IMR-90 (cell line): ENCODE data around the gene PISD. TPM values are rescaled to one million over a fixed set of nuclear protein-coding genes. Genes with fewer than 3 reads are reported as not detected.
A peak's percentile ranks its signal among the peaks of the same experiment; 100 is the strongest.

ENCODE experiments used
- ATAC-seq: fragments of 200-7000 bp; cut with Tn5 transposase; 2 replicates; pipeline ENCODE4 v1.9.1; 2020; ENCODE audit warnings: low read depth, mild to moderate bottlenecking, moderate library complexity
- BruUV-seq: library from RNA; stranded (reverse); fragments of 400-500 nt; replicated peaks from 2 replicates; lab custom pipeline; 2021; lab: Mats Ljungman, UMichigan
- CTCF ChIA-PET: fragments of 300-600 bp; formaldehyde crosslinking; extraction: SDS; loops from one replicate; lab custom pipeline; 2021; ENCODE audit warnings: antibody characterized with exemption; lab: Yijun Ruan, JAX
- POLR2A ChIA-PET: fragments of 300-600 bp; sonication (Branson Sonifier 250); formaldehyde crosslinking; loops from one replicate; lab custom pipeline; 2022; ENCODE audit warnings: antibody characterized with exemption; ENCODE audit not compliant: unreplicated experiment; lab: Charles Lee
- DNase-seq: peaks from one replicate; pipeline ENCODE4 v3.0.0; 2013
- H2AFZ ChIP-seq: replicated peaks from 2 replicates; pipeline ENCODE3; 2013; ENCODE audit warnings: low read length, mild to moderate bottlenecking; ENCODE audit not compliant: poor library complexity
- H2AK5ac ChIP-seq: 2 replicates; pipeline ENCODE4 v1.6.1; 2013; ENCODE audit warnings: low read depth, low read length, inconsistent platforms
- H2AK9ac ChIP-seq: replicated peaks from 2 replicates; pipeline ENCODE3; 2013; ENCODE audit warnings: mild to moderate bottlenecking, low read depth, low read length, moderate library complexity; ENCODE audit not compliant: poor library complexity
- H2BK120ac ChIP-seq: 2 replicates; pipeline ENCODE4 v1.6.1; 2013; ENCODE audit warnings: low read depth, low read length, inconsistent platforms
- H2BK15ac ChIP-seq: 3 replicates; pipeline ENCODE4 v1.6.1; 2013; ENCODE audit warnings: low read depth, low read length, inconsistent platforms
- H2BK20ac ChIP-seq: 2 replicates; pipeline ENCODE4 v1.6.1; 2013; ENCODE audit warnings: low read depth, mild to moderate bottlenecking, inconsistent platforms, low read length, moderate library complexity
- H2BK5ac ChIP-seq: 2 replicates; pipeline ENCODE4 v1.6.1; 2013; ENCODE audit warnings: mild to moderate bottlenecking, low read depth, low read length, inconsistent platforms; ENCODE audit not compliant: poor library complexity, severe bottlenecking
- H3K14ac ChIP-seq: replicated peaks from 2 replicates; pipeline ENCODE4 v1.6.1; 2013; ENCODE audit warnings: low read depth, low read length, inconsistent platforms
- H3K18ac ChIP-seq: 2 replicates; pipeline ENCODE4 v1.6.1; 2013; ENCODE audit warnings: low read depth, low read length, control low read depth
- H3K23ac ChIP-seq: 2 replicates; pipeline ENCODE4 v1.6.1; 2013; ENCODE audit warnings: low read depth, low read length, inconsistent platforms
- H3K27ac ChIP-seq: 2 replicates; pipeline ENCODE4 v1.5.1; 2013; ENCODE audit warnings: mild to moderate bottlenecking, control low read depth, low read length; ENCODE audit not compliant: insufficient read depth
- H3K27me3 ChIP-seq: 2 replicates; pipeline ENCODE4 v1.6.1; 2013; ENCODE audit warnings: low read length; ENCODE audit not compliant: control insufficient read depth, insufficient read depth
- H3K36me3 ChIP-seq: 2 replicates; pipeline ENCODE4 v1.6.1; 2013; ENCODE audit warnings: low read length, mixed read lengths; ENCODE audit not compliant: control insufficient read depth, insufficient read depth
- H3K4ac ChIP-seq: 2 replicates; pipeline ENCODE4 v1.6.1; 2013; ENCODE audit warnings: low read depth, low read length, inconsistent platforms
- H3K4me1 ChIP-seq: 2 replicates; pipeline ENCODE4 v1.6.1; 2013; ENCODE audit warnings: low read length, mixed read lengths; ENCODE audit not compliant: control insufficient read depth, insufficient read depth
- H3K4me2 ChIP-seq: 2 replicates; pipeline ENCODE4 v1.6.1; 2013; ENCODE audit warnings: low read depth, mild to moderate bottlenecking, control low read depth, low read length, moderate library complexity
- H3K4me3 ChIP-seq: 2 replicates; pipeline ENCODE4 v1.5.1; 2013; ENCODE audit warnings: low read depth, mild to moderate bottlenecking, control low read depth, low read length, moderate library complexity; ENCODE audit not compliant: insufficient read depth
- H3K56ac ChIP-seq: 2 replicates; pipeline ENCODE4 v1.6.1; 2013; ENCODE audit warnings: low read length, inconsistent platforms; ENCODE audit not compliant: insufficient read depth; ENCODE audit errors: extremely low read depth
- H3K79me1 ChIP-seq, 2 experiments: 2 replicates each; pipeline ENCODE4 v1.6.1; 2013; ENCODE audit warnings: low read length in 2 of 2, inconsistent platforms in 1 of 2, low read depth in 1 of 2
- H3K9ac ChIP-seq: 2 replicates; pipeline ENCODE4 v1.6.1; 2013; ENCODE audit warnings: low read depth, low read length, control low read depth
- H3K9me1 ChIP-seq: 2 replicates; pipeline ENCODE4 v1.6.1; 2013; ENCODE audit warnings: low read length, inconsistent platforms; ENCODE audit not compliant: insufficient read depth
- H3K9me3 ChIP-seq: 2 replicates; pipeline ENCODE4 v1.6.1; 2013; ENCODE audit warnings: low read length; ENCODE audit not compliant: control insufficient read depth, insufficient read depth
- H4K20me1 ChIP-seq: 2 replicates; pipeline ENCODE4 v1.6.1; 2013; ENCODE audit warnings: low read length, inconsistent platforms; ENCODE audit not compliant: insufficient read depth
- H4K5ac ChIP-seq: 2 replicates; pipeline ENCODE4 v1.6.1; 2013; ENCODE audit warnings: mild to moderate bottlenecking, low read depth, low read length, control low read depth
- H4K8ac ChIP-seq, 2 experiments: 2 replicates each; pipeline ENCODE4 v1.6.1; 2013; ENCODE audit warnings: low read depth in 2 of 2, low read length in 2 of 2, control low read depth in 1 of 2, inconsistent platforms in 1 of 2
- H4K91ac ChIP-seq: 2 replicates; pipeline ENCODE4 v1.6.1; 2013; ENCODE audit warnings: low read depth, low read length, inconsistent platforms; ENCODE audit not compliant: insufficient read depth
- BHLHE40 ChIP-seq: fragments of 150-350 bp; IDR thresholded peaks from 2 replicates; pipeline ENCODE4 v1.6.1; 2016; ENCODE audit warnings: mild to moderate bottlenecking, low read depth, low read length
- CEBPB ChIP-seq: IDR thresholded peaks from 2 replicates; pipeline ENCODE4 v1.6.1; 2012; ENCODE audit warnings: low read depth, low read length, improper control_type of control experiment
- CTCF ChIP-seq: conservative IDR thresholded peaks from 2 replicates; pipeline ENCODE4 v1.5.1; 2012; ENCODE audit warnings: mild to moderate bottlenecking, low read depth, low read length, improper control_type of control experiment
- ELK1 ChIP-seq: fragments of 150-350 bp; IDR thresholded peaks from 2 replicates; pipeline ENCODE4 v1.6.1; 2016; ENCODE audit warnings: low read depth, mild to moderate bottlenecking, low read length, moderate library complexity, borderline replicate concordance
- FOS ChIP-seq: fragments of 150-350 bp; IDR thresholded peaks from 2 replicates; pipeline ENCODE4 v1.6.1; 2016; ENCODE audit warnings: low read depth, low read length
- MXI1 ChIP-seq: IDR thresholded peaks from 2 replicates; pipeline ENCODE4 v1.6.1; 2012; ENCODE audit warnings: low read depth, mild to moderate bottlenecking, low read length, moderate library complexity, borderline replicate concordance
- NFE2L2 ChIP-seq: fragments of 150-350 bp; IDR thresholded peaks from 2 replicates; pipeline ENCODE4 v1.6.1; 2016; ENCODE audit warnings: low read depth, mild to moderate bottlenecking, low read length
- RCOR1 ChIP-seq: IDR thresholded peaks from 2 replicates; pipeline ENCODE4 v1.6.1; 2012; ENCODE audit warnings: mild to moderate bottlenecking, low read length, improper control_type of control experiment; ENCODE audit not compliant: insufficient replicate concordance
- SMC3 ChIP-seq: fragments of 150-350 bp; IDR thresholded peaks from 2 replicates; pipeline ENCODE4 v1.6.1; 2016; ENCODE audit warnings: low read depth, mild to moderate bottlenecking, antibody characterized with exemption, low read length, moderate library complexity
- USF2 ChIP-seq: fragments of 150-350 bp; IDR thresholded peaks from 2 replicates; pipeline ENCODE4 v1.6.1; 2017; ENCODE audit warnings: mild to moderate bottlenecking, antibody characterized with exemption, low read length, low read depth
- WGBS, 2 experiments: methylation state at CpG; one replicate each; pipeline versions ENCODE4 v1.1.5 to v1.1.7; 2013; ENCODE audit warnings: missing lambda C conversion rate in 2 of 2; ENCODE audit not compliant: insufficient read length in 1 of 2; ENCODE audit errors: extremely low coverage in 2 of 2; 5-methylcytosine and 5-hydroxymethylcytosine counted together
- dilution Hi-C: fragments of 300-500 bp; cut with HindIII; formaldehyde crosslinking; loops from one replicate; pipeline ENCODE4 v1.14.3; 2018; ENCODE audit warnings: low sequenced_read_pairs; ENCODE audit not compliant: unreplicated experiment
- in situ Hi-C: fragments of 300-500 bp; cut with MboI; formaldehyde crosslinking; loops from 3 replicates; pipeline ENCODE4 v1.14.3; 2019; ENCODE audit warnings: low sequenced_read_pairs, inconsistent platforms, mixed read lengths
- intact Hi-C: fragments of 100-400 bp; cut with micrococcal nuclease; formaldehyde crosslinking; loops from 2 replicates; pipeline ENCODE4 v1.10.0; 2022
- polyA plus RNA-seq, 3 experiments: library from polyadenylated mRNA; depleted of rRNA; stranded (reverse); fragments of >200 nt; gene quantifications; 2 replicates each; pipeline ENCODE4 v1.2.3, GENCODE V29; 2012; ENCODE audit warnings: low replicate concordance in 1 of 3
- total RNA-seq: library from RNA; depleted of rRNA; stranded (reverse); fragments of >200 nt; gene quantifications from 2 replicates; pipeline ENCODE4 v1.2.3, GENCODE V29; 2012

PISD gene
- total and polyA plus RNA-seq, 2 of the 4 experiments (the other 2 are of a cell fraction), result 34.1 to 48.8 TPM

DNA sequence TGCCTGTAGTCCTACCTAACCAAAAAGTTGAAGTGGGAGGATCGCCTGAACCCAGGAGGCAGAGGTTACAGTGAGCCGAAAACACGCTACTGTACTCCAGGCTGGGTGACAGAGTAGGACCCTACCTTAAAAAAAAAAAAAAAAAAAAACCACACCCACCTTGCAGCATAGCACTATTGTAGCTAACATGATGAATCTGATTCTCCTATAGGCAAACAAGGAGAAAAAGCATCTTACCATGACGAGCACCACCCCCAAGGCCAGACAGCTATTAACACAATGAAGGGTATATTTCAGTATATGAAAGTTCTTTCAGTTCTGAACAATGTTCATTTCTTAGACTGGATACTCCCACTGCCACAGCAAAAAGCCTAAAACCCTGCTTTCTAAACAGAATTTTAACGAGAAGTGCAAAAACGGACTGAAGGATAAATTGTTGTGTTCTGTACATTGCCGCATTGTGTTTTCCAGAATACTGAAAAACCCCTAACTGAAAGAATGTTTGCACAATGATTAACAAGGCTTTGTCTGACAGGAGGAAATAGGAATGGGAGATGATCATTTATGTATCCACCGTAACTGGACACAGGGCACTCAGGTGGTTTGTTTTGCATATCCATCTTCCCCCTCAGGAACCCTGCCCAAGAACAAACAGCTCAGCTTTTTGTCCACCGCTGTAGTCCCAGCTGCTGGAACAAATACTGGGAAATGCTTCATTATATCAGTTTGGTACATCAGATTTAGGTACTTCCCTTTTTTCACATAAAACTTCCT is 8.9 kb downstream of the PISD start (continued):
- TF ChIP-seq USF2 (no peak), CEBPB (no peak)

- Histone ChIP-seq H4K5ac (no peak overlapping the region), H2BK15ac (no peak overlapping the region), H3K4me2 (no peak overlapping the region), H2BK120ac (peak overlapping the region; percentile 29; the same call in 1 of the 2 replicates), H2AK9ac (no peak overlapping the region), H3K23ac (no peak overlapping the region), H3K27me3 (no peaks in the 10 kb centered on the region), H3K9me1 (peaks cover 26% of the 10 kb centered on the region), H3K9ac (no peak overlapping the region), H3K4ac (no peak overlapping the region), H4K91ac (peak overlapping the region; percentile 32), H3K27ac (no peak overlapping the region), H3K4me3 (no peak overlapping the region), H4K20me1 (peaks cover 2% of the 10 kb centered on the region; the same call in 1 of the 2 replicates), H4K8ac (peak overlapping the region in 1 of 2 experiments; percentile 28; a peak in 1 of 4 replicates), H3K56ac (no peak overlapping the region), H3K9me3 (no peaks in the 10 kb centered on the region), H2AK5ac (peak overlapping the region; percentile 72), H2BK20ac (no peak overlapping the region; the same call in 1 of the 2 replicates), H3K79me1 (peaks cover 35 to 72% of the 10 kb centered on the region in 2 experiments), H3K14ac (no peak overlapping the region), H2BK5ac (peak overlapping the region; percentile 56), H2AFZ (no peak overlapping the region), H3K18ac (no peak overlapping the region), H3K36me3 (peaks cover 9% of the 10 kb centered on the region), H3K4me1 (peaks cover 18% of the 10 kb centered on the region)
- in situ Hi-C loops, result no loop called here
- intact Hi-C loops, result no loop called here
- no peak for ATAC-seq
- ChIA-PET POLR2A (no interaction called here), CTCF (no interaction called here)
- dilution Hi-C loops, result no loop called here
- WGBS, 2 experiments, result 94% methylated on average over 5 of the region's 9 CpGs; no CpG with 5 or more reads in 1 of the 2 experiments
- no peak for DNase-seq
- no TSS peak for BruUV-seq
- no peak for TF ChIP-seq NFE2L2
- no peak for TF ChIP-seq ELK1
- no peak for TF ChIP-seq RCOR1
- no peak for TF ChIP-seq BHLHE40
- TF ChIP-seq USF2, result no peak
- no peak for TF ChIP-seq CEBPB
- no peak for TF ChIP-seq SMC3
- no peak for TF ChIP-seq FOS
- TF ChIP-seq MXI1, result no peak
- no peak for TF ChIP-seq CTCF
Observed at GRCh38 chr22:31652088-31652487, 9.9 kb downstream of the PISD start.
